Fibroblast of upper back skin (primary cell): Measurements from ENCODE around the gene PI4KA.
"Not testable (repeated sequence)": the region's sequence is repeated elsewhere in the genome, so short reads cannot be mapped to it uniquely, and the experiment has no call there.

Source experiments
- DNase-seq: peaks from one replicate; pipeline ENCODE4 v3.0.0-alpha.2; 2013

The PI4KA gene

GRCh38 chr22:20847318-20847822 is 11.2 kb downstream of the PI4KA start:
- no peak for DNase-seq

- DNase-seq, result no peak
Observed at GRCh38 chr22:20844055-20845037, 14.3 kb downstream of the PI4KA start.

- DNase-seq, result no peak
Observed at GRCh38 chr22:20843501-20843900, 15.1 kb downstream of the PI4KA start.

- DNase-seq, result no peak
Observed at GRCh38 chr22:20840646-20841371, 17.8 kb downstream of the PI4KA start.

- no peak for DNase-seq
Observed at GRCh38 chr22:20839837-20840645, 18.6 kb downstream of the PI4KA start.

GRCh38 chr22:20839354-20839753 is 19.3 kb downstream of the PI4KA start:
- DNase-seq, result not testable (repeated sequence)

- no peak for DNase-seq
Observed at GRCh38 chr22:20836987-20837823, 21.4 kb downstream of the PI4KA start.

- DNase-seq, result no peak
Observed at GRCh38 chr22:20834725-20835124, 23.9 kb downstream of the PI4KA start.

GRCh38 chr22:20834206-20834605 is 24.4 kb downstream of the PI4KA start:
- no peak for DNase-seq

- DNase-seq, result no peak
Observed at GRCh38 chr22:20833225-20833665, 25.4 kb downstream of the PI4KA start.

- no peak for DNase-seq
Observed at GRCh38 chr22:20829491-20830134, 29.0 kb downstream of the PI4KA start.

- DNase-seq, result not testable (repeated sequence)
Observed at GRCh38 chr22:20826373-20827152, 32.0 kb downstream of the PI4KA start.

- DNase-seq, result no peak
Observed at GRCh38 chr22:20825624-20826023, 33.0 kb downstream of the PI4KA start.

GRCh38 chr22:20825216-20825615 is 33.4 kb downstream of the PI4KA start:
- DNase-seq, result not testable (repeated sequence)

- no peak for DNase-seq
Observed at GRCh38 chr22:20823264-20823663, 35.3 kb downstream of the PI4KA start.

GRCh38 chr22:20822240-20822639 is 36.4 kb downstream of the PI4KA start:
- no peak for DNase-seq

GRCh38 chr22:20821717-20822239 is 36.8 kb downstream of the PI4KA start:
- DNase-seq, result not testable (repeated sequence)

GRCh38 chr22:20819471-20819870 is 39.1 kb downstream of the PI4KA start:
- DNase-seq, result no peak

GRCh38 chr22:20818471-20818870 is 40.1 kb downstream of the PI4KA start:
- DNase-seq, result no peak

- DNase-seq, result no peak
Observed at GRCh38 chr22:20816559-20816958, 42.1 kb downstream of the PI4KA start.
